ENCODE data around the gene SPATA17.

DNA sequence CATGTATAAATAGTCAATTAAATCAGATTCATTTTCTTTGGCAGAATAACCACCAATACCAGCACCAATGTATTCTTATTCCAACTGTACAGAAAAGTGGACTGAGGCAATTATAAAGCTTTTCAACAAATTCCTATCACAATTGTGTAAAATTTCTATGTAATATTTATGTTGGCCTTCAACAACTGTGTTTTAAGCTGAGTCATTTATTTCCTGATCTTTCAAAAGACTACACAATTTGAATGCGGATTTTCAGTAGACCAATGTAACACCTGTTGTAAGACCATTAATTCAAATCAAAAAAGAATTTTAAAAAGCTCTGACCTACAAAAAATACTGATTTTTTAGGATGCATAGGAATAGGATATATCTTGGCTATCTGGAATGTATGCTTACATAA is 25.8 kb upstream of the SPATA17 start:
- TF ChIP-seq POLR2A (IDR thresholded peaks at IDR 0.05), result no peak
- TF ChIP-seq, protein P1, sequence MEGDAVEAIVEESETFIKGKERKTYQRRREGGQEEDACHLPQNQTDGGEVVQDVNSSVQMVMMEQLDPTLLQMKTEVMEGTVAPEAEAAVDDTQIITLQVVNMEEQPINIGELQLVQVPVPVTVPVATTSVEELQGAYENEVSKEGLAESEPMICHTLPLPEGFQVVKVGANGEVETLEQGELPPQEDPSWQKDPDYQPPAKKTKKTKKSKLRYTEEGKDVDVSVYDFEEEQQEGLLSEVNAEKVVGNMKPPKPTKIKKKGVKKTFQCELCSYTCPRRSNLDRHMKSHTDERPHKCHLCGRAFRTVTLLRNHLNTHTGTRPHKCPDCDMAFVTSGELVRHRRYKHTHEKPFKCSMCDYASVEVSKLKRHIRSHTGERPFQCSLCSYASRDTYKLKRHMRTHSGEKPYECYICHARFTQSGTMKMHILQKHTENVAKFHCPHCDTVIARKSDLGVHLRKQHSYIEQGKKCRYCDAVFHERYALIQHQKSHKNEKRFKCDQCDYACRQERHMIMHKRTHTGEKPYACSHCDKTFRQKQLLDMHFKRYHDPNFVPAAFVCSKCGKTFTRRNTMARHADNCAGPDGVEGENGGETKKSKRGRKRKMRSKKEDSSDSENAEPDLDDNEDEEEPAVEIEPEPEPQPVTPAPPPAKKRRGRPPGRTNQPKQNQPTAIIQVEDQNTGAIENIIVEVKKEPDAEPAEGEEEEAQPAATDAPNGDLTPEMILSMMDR (IDR thresholded peaks at IDR 0.05), result no peak

Measured in heart left ventricle (tissue), 13 donors.